Measurements from ENCODE around the gene TBC1D12.
"Not testable (repeated sequence)": the region's sequence is repeated elsewhere in the genome, so short reads cannot be mapped to it uniquely, and the experiment has no call there.

The TBC1D12 gene

GRCh38 chr10:94456942-94457341, 54.6 kb downstream of the TBC1D12 start:
- DNase-seq (ENCODE audit: low spot score): no peak

GRCh38 chr10:94459385-94459784, 57.0 kb downstream of the TBC1D12 start:
- no peak for DNase-seq (ENCODE audit: low spot score)

GRCh38 chr10:94461503-94461902, 59.2 kb downstream of the TBC1D12 start:
- DNase-seq (ENCODE audit: low spot score): no peak

GRCh38 chr10:94462130-94462529, 59.8 kb downstream of the TBC1D12 start:
- no peak for DNase-seq (ENCODE audit: low spot score)

- DNase-seq (ENCODE audit: low spot score): no peak
Measured at GRCh38 chr10:94465684-94466083, 63.3 kb downstream of the TBC1D12 start.

- no peak for DNase-seq (ENCODE audit: low spot score)
Measured at GRCh38 chr10:94481410-94481809, 79.1 kb downstream of the TBC1D12 start.

GRCh38 chr10:94483970-94484369, 81.6 kb downstream of the TBC1D12 start:
- no peak for DNase-seq (ENCODE audit: low spot score)

GRCh38 chr10:94485094-94485493, 82.8 kb downstream of the TBC1D12 start:
- no peak for DNase-seq (ENCODE audit: low spot score)

GRCh38 chr10:94487575-94487974, 85.2 kb downstream of the TBC1D12 start:
- no peak for DNase-seq (ENCODE audit: low spot score)

- DNase-seq (ENCODE audit: low spot score): no peak
Measured at GRCh38 chr10:94489107-94489506, 86.8 kb downstream of the TBC1D12 start.

GRCh38 chr10:94489976-94490788, 87.8 kb downstream of the TBC1D12 start:
- DNase-seq (ENCODE audit: low spot score): no peak

- no peak for DNase-seq (ENCODE audit: low spot score)
Measured at GRCh38 chr10:94490789-94491039, 88.4 kb downstream of the TBC1D12 start.

- no peak for DNase-seq (ENCODE audit: low spot score)
Measured at GRCh38 chr10:94493463-94493862, 91.1 kb downstream of the TBC1D12 start.

- DNase-seq (ENCODE audit: low spot score): no peak
Measured at GRCh38 chr10:94496010-94496409, 93.7 kb downstream of the TBC1D12 start.

GRCh38 chr10:94496646-94497045, 94.3 kb downstream of the TBC1D12 start:
- no peak for DNase-seq (ENCODE audit: low spot score)

GRCh38 chr10:94500063-94500462, 97.7 kb downstream of the TBC1D12 start:
- DNase-seq (ENCODE audit: low spot score): no peak

GRCh38 chr10:94521276-94522250, 119.2 kb downstream of the TBC1D12 start:
- DNase-seq (ENCODE audit: low spot score): no peak

GRCh38 chr10:94524146-94524545, 121.8 kb downstream of the TBC1D12 start:
- no peak for DNase-seq (ENCODE audit: low spot score)

- no peak for DNase-seq (ENCODE audit: low spot score)
Measured at GRCh38 chr10:94524711-94525110, 122.4 kb downstream of the TBC1D12 start.

- not testable (repeated sequence) for DNase-seq (ENCODE audit: low spot score)
Measured at GRCh38 chr10:94531550-94531949, 129.2 kb downstream of the TBC1D12 start.

- no peak for DNase-seq (ENCODE audit: low spot score)
Measured at GRCh38 chr10:94533027-94533426, 130.7 kb downstream of the TBC1D12 start.

- DNase-seq (ENCODE audit: low spot score): not testable (repeated sequence)
Measured at GRCh38 chr10:94542282-94542681, 139.9 kb downstream of the TBC1D12 start.

- peak; percentile 86 for DNase-seq (ENCODE audit: low spot score)
Measured at GRCh38 chr10:94545391-94546048, 143.2 kb downstream of the TBC1D12 start, which contains the start of gene HELLS. HELLS (plus strand) TSS chr10:94545788; CDS start chr10:94545922, 134 bp downstream.
